ENCODE data around the gene COMMD2. TPM values are rescaled to one million over a fixed set of nuclear protein-coding genes. Genes with fewer than 3 reads are reported as not detected.

The COMMD2 gene
- polyA plus RNA-seq, 1 of the 3 experiments (the other 2 are of a cell fraction) = 20.9 TPM

DNA sequence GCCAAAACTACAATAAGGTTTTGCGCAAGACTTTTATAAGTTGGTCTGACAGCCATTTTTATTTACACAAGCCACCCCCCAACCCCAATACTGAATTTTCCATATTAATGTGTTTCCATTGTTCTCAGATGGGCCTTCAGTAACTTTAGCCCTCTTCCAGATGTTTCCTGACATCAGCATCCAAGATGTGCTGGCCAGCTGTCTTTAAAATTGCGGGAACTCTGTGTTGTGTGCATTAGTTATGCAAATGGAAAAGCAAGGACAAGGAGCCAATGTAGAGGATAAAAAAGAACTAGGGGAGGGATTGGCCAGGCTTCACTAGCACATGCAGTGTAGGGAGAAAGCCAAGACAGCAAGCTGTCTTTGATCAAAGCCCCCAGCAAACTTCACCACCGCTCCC, 45.4 kb downstream of the COMMD2 start:
- ChIA-PET CTCF (interaction anchor here (1.2 to 1.7 kb wide), 2 partner anchors 11 to 65 kb away, joined by 4 to 11 read pairs; no protein-coding TSS in a partner anchor), POLR2A (no interaction called here)
- H3K9me3 ChIP-seq = no peaks in the 10 kb centered on the region
- no peaks in the 10 kb centered on the region for H3K27me3 ChIP-seq (ENCODE audit: insufficient read depth)
- no peaks in the 10 kb centered on the region for H3K79me2 ChIP-seq (ENCODE audit: insufficient read depth)
- no peaks in the 10 kb centered on the region for H3K9me2 ChIP-seq
- no peak for DNase-seq
- WGBS (ENCODE audit: low lambda C conversion rate) = 97% methylated on average over 3 of the region's 3 CpGs
- TF ChIP-seq, protein P1, sequence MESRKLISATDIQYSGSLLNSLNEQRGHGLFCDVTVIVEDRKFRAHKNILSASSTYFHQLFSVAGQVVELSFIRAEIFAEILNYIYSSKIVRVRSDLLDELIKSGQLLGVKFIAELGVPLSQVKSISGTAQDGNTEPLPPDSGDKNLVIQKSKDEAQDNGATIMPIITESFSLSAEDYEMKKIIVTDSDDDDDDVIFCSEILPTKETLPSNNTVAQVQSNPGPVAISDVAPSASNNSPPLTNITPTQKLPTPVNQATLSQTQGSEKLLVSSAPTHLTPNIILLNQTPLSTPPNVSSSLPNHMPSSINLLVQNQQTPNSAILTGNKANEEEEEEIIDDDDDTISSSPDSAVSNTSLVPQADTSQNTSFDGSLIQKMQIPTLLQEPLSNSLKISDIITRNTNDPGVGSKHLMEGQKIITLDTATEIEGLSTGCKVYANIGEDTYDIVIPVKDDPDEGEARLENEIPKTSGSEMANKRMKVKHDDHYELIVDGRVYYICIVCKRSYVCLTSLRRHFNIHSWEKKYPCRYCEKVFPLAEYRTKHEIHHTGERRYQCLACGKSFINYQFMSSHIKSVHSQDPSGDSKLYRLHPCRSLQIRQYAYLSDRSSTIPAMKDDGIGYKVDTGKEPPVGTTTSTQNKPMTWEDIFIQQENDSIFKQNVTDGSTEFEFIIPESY (IDR thresholded peaks at IDR 0.05; ENCODE audit: borderline replicate concordance, low read depth) = no peak
- TF ChIP-seq EP300 (IDR thresholded peaks at IDR 0.05; ENCODE audit: borderline replicate concordance in 1 of 2, low read depth in 1 of 2, low read length in 1 of 2) = no peak
- TF ChIP-seq ELF1 (IDR thresholded peaks at IDR 0.05) = no peak
- TF ChIP-seq, protein P2, sequence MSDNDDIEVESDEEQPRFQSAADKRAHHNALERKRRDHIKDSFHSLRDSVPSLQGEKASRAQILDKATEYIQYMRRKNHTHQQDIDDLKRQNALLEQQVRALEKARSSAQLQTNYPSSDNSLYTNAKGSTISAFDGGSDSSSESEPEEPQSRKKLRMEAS (IDR thresholded peaks at IDR 0.05; ENCODE audit: low read depth) = no peak
- TF ChIP-seq TAF1 (IDR thresholded peaks at IDR 0.05; ENCODE audit: borderline replicate concordance, low read depth, low read length) = no peak
- no peak for TF ChIP-seq NFIC (IDR thresholded peaks at IDR 0.05; ENCODE audit: borderline replicate concordance)
- no peak for TF ChIP-seq FOXJ3 (CRISPR knock-in tag; IDR thresholded peaks at IDR 0.05)
- no peak for TF ChIP-seq SMC3 (IDR thresholded peaks at IDR 0.05; ENCODE audit: low read depth, low read length)
- TF ChIP-seq FOSL2 (IDR thresholded peaks at IDR 0.05; ENCODE audit: borderline replicate concordance, low read depth) = no peak
- TF ChIP-seq, protein P3, sequence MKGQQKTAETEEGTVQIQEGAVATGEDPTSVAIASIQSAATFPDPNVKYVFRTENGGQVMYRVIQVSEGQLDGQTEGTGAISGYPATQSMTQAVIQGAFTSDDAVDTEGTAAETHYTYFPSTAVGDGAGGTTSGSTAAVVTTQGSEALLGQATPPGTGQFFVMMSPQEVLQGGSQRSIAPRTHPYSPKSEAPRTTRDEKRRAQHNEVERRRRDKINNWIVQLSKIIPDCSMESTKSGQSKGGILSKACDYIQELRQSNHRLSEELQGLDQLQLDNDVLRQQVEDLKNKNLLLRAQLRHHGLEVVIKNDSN (IDR thresholded peaks at IDR 0.05; ENCODE audit: borderline replicate concordance, low read depth) = no peak
- TF ChIP-seq JUND (IDR thresholded peaks at IDR 0.05) = no peak
- TF ChIP-seq, protein P4, sequence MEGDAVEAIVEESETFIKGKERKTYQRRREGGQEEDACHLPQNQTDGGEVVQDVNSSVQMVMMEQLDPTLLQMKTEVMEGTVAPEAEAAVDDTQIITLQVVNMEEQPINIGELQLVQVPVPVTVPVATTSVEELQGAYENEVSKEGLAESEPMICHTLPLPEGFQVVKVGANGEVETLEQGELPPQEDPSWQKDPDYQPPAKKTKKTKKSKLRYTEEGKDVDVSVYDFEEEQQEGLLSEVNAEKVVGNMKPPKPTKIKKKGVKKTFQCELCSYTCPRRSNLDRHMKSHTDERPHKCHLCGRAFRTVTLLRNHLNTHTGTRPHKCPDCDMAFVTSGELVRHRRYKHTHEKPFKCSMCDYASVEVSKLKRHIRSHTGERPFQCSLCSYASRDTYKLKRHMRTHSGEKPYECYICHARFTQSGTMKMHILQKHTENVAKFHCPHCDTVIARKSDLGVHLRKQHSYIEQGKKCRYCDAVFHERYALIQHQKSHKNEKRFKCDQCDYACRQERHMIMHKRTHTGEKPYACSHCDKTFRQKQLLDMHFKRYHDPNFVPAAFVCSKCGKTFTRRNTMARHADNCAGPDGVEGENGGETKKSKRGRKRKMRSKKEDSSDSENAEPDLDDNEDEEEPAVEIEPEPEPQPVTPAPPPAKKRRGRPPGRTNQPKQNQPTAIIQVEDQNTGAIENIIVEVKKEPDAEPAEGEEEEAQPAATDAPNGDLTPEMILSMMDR (IDR thresholded peaks at IDR 0.05) = no peak
- TF ChIP-seq TEAD4 (IDR thresholded peaks at IDR 0.05; ENCODE audit: borderline replicate concordance, insufficient read depth) = no peak
- no peak for TF ChIP-seq RXRA (IDR thresholded peaks at IDR 0.05; ENCODE audit: borderline replicate concordance, low read depth)
- no peak for TF ChIP-seq NRF1 (IDR thresholded peaks at IDR 0.05; ENCODE audit: low read depth, low read length)
- TF ChIP-seq GATA2 (CRISPR knock-in tag; IDR thresholded peaks at IDR 0.05) = no peak
- no peak for TF ChIP-seq GABPA (IDR thresholded peaks at IDR 0.05; ENCODE audit: low read depth)
- TF ChIP-seq, protein P5, sequence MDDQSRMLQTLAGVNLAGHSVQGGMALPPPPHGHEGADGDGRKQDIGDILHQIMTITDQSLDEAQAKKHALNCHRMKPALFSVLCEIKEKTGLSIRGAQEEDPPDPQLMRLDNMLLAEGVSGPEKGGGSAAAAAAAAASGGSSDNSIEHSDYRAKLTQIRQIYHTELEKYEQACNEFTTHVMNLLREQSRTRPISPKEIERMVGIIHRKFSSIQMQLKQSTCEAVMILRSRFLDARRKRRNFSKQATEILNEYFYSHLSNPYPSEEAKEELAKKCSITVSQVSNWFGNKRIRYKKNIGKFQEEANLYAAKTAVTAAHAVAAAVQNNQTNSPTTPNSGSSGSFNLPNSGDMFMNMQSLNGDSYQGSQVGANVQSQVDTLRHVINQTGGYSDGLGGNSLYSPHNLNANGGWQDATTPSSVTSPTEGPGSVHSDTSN (IDR thresholded peaks at IDR 0.05) = no peak
- H3F3A ChIP-seq (replicated peaks; ENCODE audit: insufficient read depth) = peaks cover 10% of the 10 kb centered on the region
- no peak overlapping the region for H3K4me3 ChIP-seq (ENCODE audit: low read depth in 2 of 2, low read length in 1 of 2)
- H3K9ac ChIP-seq = no peak overlapping the region
- H3K4me1 ChIP-seq (ENCODE audit: control insufficient read depth in 1 of 2, insufficient read depth in 2 of 2, low read depth in 1 of 2, low read length in 1 of 2) = peaks cover 2 to 9% of the 10 kb centered on the region in 2 experiments; a peak in 2 of 4 replicates
- no peaks in the 10 kb centered on the region for H4K20me1 ChIP-seq (ENCODE audit: insufficient read depth)
- H2AFZ ChIP-seq (ENCODE audit: low read depth) = no peak overlapping the region
- no peaks in the 10 kb centered on the region for H3K36me3 ChIP-seq (replicated peaks in 1 of 2; ENCODE audit: control insufficient read depth in 1 of 2, insufficient read depth in 2 of 2, low read length in 1 of 2)
- no peak overlapping the region for H3K27ac ChIP-seq (ENCODE audit: low read depth in 2 of 2, low read length in 1 of 2)
- H3K4me2 ChIP-seq = no peak overlapping the region

Data from SK-N-SH (cell line).